ENCODE measurements around the gene MPP2.

- no peak for TF ChIP-seq SP2 (tag by site-specific recombination; IDR thresholded peaks at IDR 0.05)
- TF ChIP-seq CTCF (tag by site-specific recombination; IDR thresholded peaks at IDR 0.05) = no peak
- no peak for TF ChIP-seq ZNF274 (IDR thresholded peaks at IDR 0.05; ENCODE audit: low read length)
- no peak for TF ChIP-seq ZNF274 (tag by site-specific recombination; IDR thresholded peaks at IDR 0.05; ENCODE audit: borderline replicate concordance)
- no peak for TF ChIP-seq ZNF549 (tag by site-specific recombination; IDR thresholded peaks at IDR 0.05)
- no peak for TF ChIP-seq ZNF311 (tag by site-specific recombination; IDR thresholded peaks at IDR 0.05; ENCODE audit: borderline replicate concordance)
- no peak for TF ChIP-seq ZNF654 (tag by site-specific recombination; IDR thresholded peaks at IDR 0.05; ENCODE audit: low read depth)
- TF ChIP-seq ZBTB11 (tag by site-specific recombination; conservative IDR thresholded peaks at IDR 0.05; ENCODE audit: low read depth) = no peak
These were observed 7.1 kb upstream of the MPP2 start for GRCh38 chr17:43914451-43914850.
